GM12875 (cell line): ENCODE data around the gene CHL1.
A peak's percentile ranks its signal among the peaks of the same experiment; 100 is the strongest.

Source experiments
- H3K4me3 ChIP-seq: one replicate; pipeline ENCODE4 v1.5.1; 2011; ENCODE audit warnings: low read depth, low read length, control low read depth
- CTCF ChIP-seq: IDR thresholded peaks from 2 replicates; pipeline ENCODE4 v1.5.1; 2011; ENCODE audit warnings: low read depth, mild to moderate bottlenecking, control low read depth, inconsistent platforms, low read length, moderate library complexity, borderline replicate concordance; ENCODE audit not compliant: insufficient read depth

Gene CHL1

GRCh38 chr3:352599-352998 lies 156.0 kb downstream of the CHL1 start:
- H3K4me3 ChIP-seq = no peak overlapping the region
- TF ChIP-seq CTCF = no peak

- TF ChIP-seq CTCF = no peak
- H3K4me3 ChIP-seq = no peak overlapping the region
These were observed 156.7 kb downstream of the CHL1 start for GRCh38 chr3:353191-353739.

GRCh38 chr3:354432-354831 lies 157.9 kb downstream of the CHL1 start:
- H3K4me3 ChIP-seq = no peak overlapping the region
- peak; percentile 69 for TF ChIP-seq CTCF

GRCh38 chr3:355622-356021 lies 159.1 kb downstream of the CHL1 start:
- no peak for TF ChIP-seq CTCF
- H3K4me3 ChIP-seq = no peak overlapping the region

GRCh38 chr3:356952-357351 lies 160.4 kb downstream of the CHL1 start:
- no peak for TF ChIP-seq CTCF
- H3K4me3 ChIP-seq = no peak overlapping the region

- no peak overlapping the region for H3K4me3 ChIP-seq
- no peak for TF ChIP-seq CTCF
These were observed 163.1 kb downstream of the CHL1 start for GRCh38 chr3:359672-360071.

GRCh38 chr3:362681-363338 lies 166.2 kb downstream of the CHL1 start:
- no peak for TF ChIP-seq CTCF
- no peak overlapping the region for H3K4me3 ChIP-seq
